Measurements from ENCODE around the gene ZNF628.

DNA sequence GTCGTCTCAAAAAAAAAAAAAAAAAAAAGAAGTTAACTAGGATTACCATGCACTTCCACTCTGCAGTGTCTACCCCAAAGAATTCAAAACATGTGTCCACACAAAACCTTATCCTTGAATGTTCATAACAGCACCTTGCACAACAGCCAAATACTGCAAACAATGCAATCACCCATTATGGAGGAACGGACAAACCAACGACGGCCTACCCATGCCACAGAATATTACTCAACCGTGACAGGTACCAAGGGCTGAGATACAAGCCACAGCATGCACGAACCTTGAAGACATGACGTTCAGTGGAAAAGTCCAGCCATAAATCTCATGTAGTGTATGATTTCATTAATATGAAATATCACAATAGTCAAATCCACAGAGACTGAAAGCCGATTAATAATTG, 30.4 kb upstream of the ZNF628 start:
- TF ChIP-seq, protein P1, sequence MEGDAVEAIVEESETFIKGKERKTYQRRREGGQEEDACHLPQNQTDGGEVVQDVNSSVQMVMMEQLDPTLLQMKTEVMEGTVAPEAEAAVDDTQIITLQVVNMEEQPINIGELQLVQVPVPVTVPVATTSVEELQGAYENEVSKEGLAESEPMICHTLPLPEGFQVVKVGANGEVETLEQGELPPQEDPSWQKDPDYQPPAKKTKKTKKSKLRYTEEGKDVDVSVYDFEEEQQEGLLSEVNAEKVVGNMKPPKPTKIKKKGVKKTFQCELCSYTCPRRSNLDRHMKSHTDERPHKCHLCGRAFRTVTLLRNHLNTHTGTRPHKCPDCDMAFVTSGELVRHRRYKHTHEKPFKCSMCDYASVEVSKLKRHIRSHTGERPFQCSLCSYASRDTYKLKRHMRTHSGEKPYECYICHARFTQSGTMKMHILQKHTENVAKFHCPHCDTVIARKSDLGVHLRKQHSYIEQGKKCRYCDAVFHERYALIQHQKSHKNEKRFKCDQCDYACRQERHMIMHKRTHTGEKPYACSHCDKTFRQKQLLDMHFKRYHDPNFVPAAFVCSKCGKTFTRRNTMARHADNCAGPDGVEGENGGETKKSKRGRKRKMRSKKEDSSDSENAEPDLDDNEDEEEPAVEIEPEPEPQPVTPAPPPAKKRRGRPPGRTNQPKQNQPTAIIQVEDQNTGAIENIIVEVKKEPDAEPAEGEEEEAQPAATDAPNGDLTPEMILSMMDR (IDR thresholded peaks at IDR 0.05), result no peak
- no peak for TF ChIP-seq POLR2A (IDR thresholded peaks at IDR 0.05)
